ENCODE data around the gene ZNF22.

Gene ZNF22

GRCh38 chr10:45035673-45036072 lies 35.0 kb downstream of the ZNF22 start:
- DNase-seq: no peak

GRCh38 chr10:45040921-45041542 lies 40.3 kb downstream of the ZNF22 start:
- no peak for DNase-seq

GRCh38 chr10:45044290-45044689 lies 43.6 kb downstream of the ZNF22 start:
- DNase-seq: no peak

- DNase-seq: no peak
Measured at GRCh38 chr10:45050551-45051235, 50.0 kb downstream of the ZNF22 start.

GRCh38 chr10:45052700-45053099 lies 52.0 kb downstream of the ZNF22 start:
- no peak for DNase-seq

- DNase-seq: no peak
Measured at GRCh38 chr10:45053569-45054100, 52.9 kb downstream of the ZNF22 start.
